SU-DHL-6 (cell line): ENCODE results near the gene KCNMB2.

Experiments
- H2AFZ ChIP-seq: fragments of 200-600 bp; sonication (generic); 2 replicates; pipeline ENCODE4 v1.6.1; 2014; ENCODE audit warnings: low read depth, mild to moderate bottlenecking, moderate library complexity, mixed read lengths, antibody characterized with exemption, low read length; ENCODE audit not compliant: severe bottlenecking
- H3F3A ChIP-seq: fragments of 200-600 bp; shearing (Covaris generic); 2 replicates; pipeline ENCODE4 v1.6.0; 2016; ENCODE audit warnings: antibody characterized with exemption, mild to moderate bottlenecking; ENCODE audit not compliant: insufficient read depth
- H3K27ac ChIP-seq: fragments of 200-600 bp; sonication (generic); 2 replicates; pipeline ENCODE4 v1.5.1; 2016; ENCODE audit warnings: low read depth, mild to moderate bottlenecking, low read length, moderate library complexity, mixed read lengths
- H3K27me3 ChIP-seq: fragments of 200-600 bp; sonication (generic), shearing (Covaris generic); 2 replicates; pipeline ENCODE4 v1.6.0; 2014; ENCODE audit warnings: mild to moderate bottlenecking, low read length
- H3K36me3 ChIP-seq: fragments of 200-600 bp; sonication (generic); 2 replicates; pipeline ENCODE4 v1.6.1; 2014; ENCODE audit warnings: mild to moderate bottlenecking, low read length, mixed read lengths
- H3K4me2 ChIP-seq: fragments of 300-600, 200-600 bp; shearing (Covaris generic), sonication (generic); 2 replicates; pipeline ENCODE4 v1.6.0; 2014; ENCODE audit warnings: low read length, low read depth, mild to moderate bottlenecking; ENCODE audit not compliant: poor library complexity, severe bottlenecking
- H3K4me3 ChIP-seq: fragments of 200-600 bp; sonication (generic); 2 replicates; pipeline ENCODE4 v1.5.1; 2014; ENCODE audit warnings: antibody characterized with exemption, low read length, mild to moderate bottlenecking, mixed read lengths; ENCODE audit not compliant: insufficient read depth, poor library complexity, severe bottlenecking
- H3K79me2 ChIP-seq: fragments of 200-600 bp; sonication (generic); 2 replicates; pipeline ENCODE4 v1.6.1; 2014; ENCODE audit warnings: mild to moderate bottlenecking, low read length, moderate library complexity; ENCODE audit not compliant: insufficient read depth
- H3K9ac ChIP-seq: fragments of 200-600 bp; sonication (generic); 2 replicates; pipeline ENCODE4 v1.7.0; 2014; ENCODE audit warnings: mild to moderate bottlenecking, low read length
- H3K9me2 ChIP-seq: fragments of 200-600 bp; sonication (generic); replicated peaks from 2 replicates; pipeline ENCODE4 v1.6.1; 2014; ENCODE audit warnings: low read length; ENCODE audit not compliant: insufficient read depth
- H3K9me3 ChIP-seq: fragments of 200-600 bp; sonication (generic); 2 replicates; pipeline ENCODE4 v1.6.1; 2014; ENCODE audit warnings: low read length, mixed read lengths; ENCODE audit not compliant: insufficient read depth
- H4K20me1 ChIP-seq: fragments of 200-600 bp; sonication (generic); 2 replicates; pipeline ENCODE4 v1.6.1; 2014; ENCODE audit warnings: low read depth, mild to moderate bottlenecking, antibody characterized with exemption, low read length, moderate library complexity, mixed read lengths
- EZH2phosphoT487 ChIP-seq: fragments of 200-600 bp; sonication (generic), shearing (Covaris generic); conservative IDR thresholded peaks from 2 replicates; pipeline ENCODE4 v1.6.1; 2018; ENCODE audit warnings: mild to moderate bottlenecking, antibody characterized with exemption, low read length, moderate library complexity, mixed read lengths
- TF ChIP-seq, protein P1 (sequence below): fragments of 200-600 bp; sonication (generic); IDR thresholded peaks from one replicate; pipeline ENCODE4 v1.5.1; 2017; ENCODE audit warnings: antibody characterized with exemption, mild to moderate bottlenecking, low read length, moderate library complexity; ENCODE audit not compliant: insufficient read depth, poor library complexity, severe bottlenecking

KCNMB2 gene

DNA sequence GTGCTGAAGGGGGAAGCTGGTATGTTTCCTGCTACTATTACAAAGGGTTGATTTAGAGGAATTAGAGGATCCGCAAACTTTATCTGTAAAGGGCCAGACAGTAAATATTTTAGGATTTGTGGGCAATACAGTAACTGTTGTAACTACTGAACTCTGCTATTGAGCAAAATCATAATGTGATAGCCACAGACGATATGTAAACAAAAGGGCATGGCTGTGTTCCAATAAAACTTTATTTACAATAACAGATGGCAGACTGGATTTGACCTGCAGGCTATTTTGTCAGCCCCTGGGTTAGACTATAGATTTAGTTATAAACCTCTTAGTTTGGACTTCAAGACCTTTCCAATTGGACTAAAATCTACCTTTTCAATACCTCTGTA is 27.8 kb upstream of the KCNMB2 start:
- Histone ChIP-seq H3K9me2 (no peaks in the 10 kb centered on the region), H3K4me3 (no peak overlapping the region), H3K9me3 (no peaks in the 10 kb centered on the region), H3K79me2 (no peaks in the 10 kb centered on the region), H2AFZ (no peak overlapping the region), H3K4me2 (no peak overlapping the region), H3K9ac (no peak overlapping the region), H4K20me1 (no peaks in the 10 kb centered on the region), H3K36me3 (no peaks in the 10 kb centered on the region), H3F3A (peaks cover 17% of the 10 kb centered on the region; the same call in 1 of the 2 replicates), H3K27me3 (no peaks in the 10 kb centered on the region), H3K27ac (no peak overlapping the region)
- TF ChIP-seq, protein P1, sequence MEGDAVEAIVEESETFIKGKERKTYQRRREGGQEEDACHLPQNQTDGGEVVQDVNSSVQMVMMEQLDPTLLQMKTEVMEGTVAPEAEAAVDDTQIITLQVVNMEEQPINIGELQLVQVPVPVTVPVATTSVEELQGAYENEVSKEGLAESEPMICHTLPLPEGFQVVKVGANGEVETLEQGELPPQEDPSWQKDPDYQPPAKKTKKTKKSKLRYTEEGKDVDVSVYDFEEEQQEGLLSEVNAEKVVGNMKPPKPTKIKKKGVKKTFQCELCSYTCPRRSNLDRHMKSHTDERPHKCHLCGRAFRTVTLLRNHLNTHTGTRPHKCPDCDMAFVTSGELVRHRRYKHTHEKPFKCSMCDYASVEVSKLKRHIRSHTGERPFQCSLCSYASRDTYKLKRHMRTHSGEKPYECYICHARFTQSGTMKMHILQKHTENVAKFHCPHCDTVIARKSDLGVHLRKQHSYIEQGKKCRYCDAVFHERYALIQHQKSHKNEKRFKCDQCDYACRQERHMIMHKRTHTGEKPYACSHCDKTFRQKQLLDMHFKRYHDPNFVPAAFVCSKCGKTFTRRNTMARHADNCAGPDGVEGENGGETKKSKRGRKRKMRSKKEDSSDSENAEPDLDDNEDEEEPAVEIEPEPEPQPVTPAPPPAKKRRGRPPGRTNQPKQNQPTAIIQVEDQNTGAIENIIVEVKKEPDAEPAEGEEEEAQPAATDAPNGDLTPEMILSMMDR = no peak
- TF ChIP-seq EZH2phosphoT487 = no peak

DNA sequence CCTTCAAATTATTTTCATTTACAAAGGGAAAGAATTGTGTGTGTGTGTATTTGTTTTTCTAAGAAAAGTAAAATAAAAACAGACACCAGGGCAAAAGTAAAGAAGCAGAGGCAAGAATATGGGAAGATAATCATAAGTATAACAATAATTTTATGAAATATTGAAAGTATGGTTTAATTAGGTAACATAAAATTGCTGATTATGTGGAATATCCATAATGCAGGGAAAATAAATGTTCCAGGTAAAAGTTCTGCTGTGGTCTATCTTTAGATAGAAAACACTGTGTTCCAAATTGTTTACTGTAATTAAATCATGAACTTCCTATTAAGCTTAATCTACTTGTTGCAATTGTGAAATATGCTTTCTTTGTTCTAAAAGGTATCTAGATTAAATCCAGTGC is 25.7 kb upstream of the KCNMB2 start:
- Histone ChIP-seq H3K79me2 (no peaks in the 10 kb centered on the region), H3K9me3 (no peaks in the 10 kb centered on the region), H3K4me3 (no peak overlapping the region), H3K4me2 (no peak overlapping the region), H3K9me2 (no peaks in the 10 kb centered on the region), H3K27me3 (no peaks in the 10 kb centered on the region), H2AFZ (peak overlapping the region; percentile 35), H3K36me3 (no peaks in the 10 kb centered on the region), H4K20me1 (no peaks in the 10 kb centered on the region), H3F3A (peaks cover 33% of the 10 kb centered on the region), H3K9ac (no peak overlapping the region), H3K27ac (peak overlapping the region; percentile 96; the same call in 1 of the 2 replicates)
- TF ChIP-seq EZH2phosphoT487 = no peak

DNA sequence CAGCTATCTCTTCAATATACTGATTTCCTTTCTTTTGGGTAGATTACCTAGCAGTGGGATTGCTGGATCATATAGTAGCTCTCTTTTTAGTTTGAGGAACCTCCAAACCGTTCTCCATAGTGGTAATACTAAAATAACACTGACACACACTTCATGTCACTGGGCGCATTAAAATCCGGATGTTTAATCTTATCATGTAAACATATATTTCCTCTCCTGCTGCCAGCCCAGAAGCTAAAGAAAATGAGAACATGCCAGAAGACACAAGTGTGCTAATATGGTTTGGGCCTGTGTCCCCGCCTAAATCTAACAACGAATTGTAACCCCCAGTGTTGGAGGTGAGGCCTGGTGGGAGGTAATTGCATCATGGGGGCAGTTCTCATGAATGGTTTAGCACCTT is 23.6 kb upstream of the KCNMB2 start:
- Histone ChIP-seq H3K36me3 (no peaks in the 10 kb centered on the region), H3K27me3 (no peaks in the 10 kb centered on the region), H3K4me2 (peak overlapping the region; percentile 59), H3K4me3 (no peak overlapping the region), H3K27ac (peak overlapping the region; percentile 96), H4K20me1 (no peaks in the 10 kb centered on the region), H3K9ac (peak overlapping the region; percentile 57), H3K79me2 (no peaks in the 10 kb centered on the region), H3K9me3 (no peaks in the 10 kb centered on the region), H3F3A (peaks cover 44% of the 10 kb centered on the region), H3K9me2 (no peaks in the 10 kb centered on the region), H2AFZ (peak overlapping the region; percentile 49)
- TF ChIP-seq EZH2phosphoT487 = no peak
- TF ChIP-seq, protein P1 = no peak

DNA sequence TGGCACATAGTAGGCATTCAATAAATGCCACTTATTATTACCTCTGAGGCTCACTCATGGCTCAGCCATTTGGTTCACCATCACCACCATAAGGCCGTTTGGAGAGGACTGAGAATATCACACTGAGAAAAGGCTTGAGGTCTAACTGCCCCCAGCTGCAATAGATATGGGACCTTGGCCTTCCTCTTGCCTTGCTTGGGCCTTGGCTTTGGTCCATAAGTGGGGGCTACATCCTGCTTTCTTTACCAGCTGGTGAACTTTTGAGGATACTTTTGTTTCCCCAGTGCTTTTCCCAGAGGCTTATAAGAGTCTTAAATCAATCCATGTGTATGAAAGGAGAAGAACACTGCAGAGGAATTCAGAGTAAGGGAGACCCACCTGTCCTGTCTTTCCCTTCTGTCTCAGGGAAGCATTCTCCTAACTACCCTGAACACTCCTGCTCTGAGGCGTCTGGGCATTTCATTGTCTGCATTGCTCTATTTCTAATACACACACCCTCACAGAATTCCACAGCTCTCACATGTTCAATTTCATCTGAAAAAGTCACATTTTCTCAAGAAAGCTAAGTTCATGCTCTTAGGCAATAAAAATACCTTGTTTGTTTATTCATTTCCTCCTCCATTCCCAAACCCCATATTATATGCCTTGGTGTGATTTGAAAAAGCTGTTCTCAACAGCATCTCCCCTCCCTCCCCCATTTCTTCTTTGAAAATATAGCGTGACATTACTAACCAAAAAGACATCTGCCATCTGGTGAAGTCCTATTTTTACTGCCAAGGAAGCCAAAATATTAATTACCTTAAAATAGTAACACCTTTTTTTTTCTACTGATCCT is 22.5 kb upstream of the KCNMB2 start:
- Histone ChIP-seq H3K36me3 (no peaks in the 10 kb centered on the region), H3K9me2 (no peaks in the 10 kb centered on the region), H3K9ac (peak overlapping the region; percentile 57), H2AFZ (no peak overlapping the region), H4K20me1 (no peaks in the 10 kb centered on the region), H3K79me2 (no peaks in the 10 kb centered on the region), H3K9me3 (no peaks in the 10 kb centered on the region), H3K27me3 (no peaks in the 10 kb centered on the region), H3F3A (peaks cover 45% of the 10 kb centered on the region), H3K4me3 (peak overlapping the region; percentile 6), H3K27ac (peak overlapping the region; percentile 96), H3K4me2 (peak overlapping the region; percentile 59)
- no peak for TF ChIP-seq EZH2phosphoT487
- TF ChIP-seq, protein P1 = no peak
